CMK (cell line): ENCODE measurements around the gene TLR5.

Experiments used
- DNase-seq: peaks from one replicate; pipeline ENCODE4 v3.0.0-alpha.2; 2010; ENCODE audit warnings: low read depth

TLR5 gene

GRCh38 chr1:223068900-223069665 lies 74.0 kb downstream of the TLR5 start:
- DNase-seq: no peak

- DNase-seq: no peak
Measured at GRCh38 chr1:223067914-223068313, 75.1 kb downstream of the TLR5 start.

- no peak for DNase-seq
Measured at GRCh38 chr1:223066415-223066814, 76.6 kb downstream of the TLR5 start.

- no peak for DNase-seq
Measured at GRCh38 chr1:223062177-223062576, 80.9 kb downstream of the TLR5 start.

- no peak for DNase-seq
Measured at GRCh38 chr1:223059526-223059925, 83.5 kb downstream of the TLR5 start.
